Measurements from ENCODE around the gene ELF1. TPM values are rescaled to one million over a fixed set of nuclear protein-coding genes. Genes with fewer than 3 reads are reported as not detected.
"Not testable (repeated sequence)": the region's sequence is repeated elsewhere in the genome, so short reads cannot be mapped to it uniquely, and the experiment has no call there.

ELF1 gene
- total RNA-seq, 1 experiment from 2014 or later: 36.0 TPM

- Histone ChIP-seq H3K27me3 (ENCODE audit: insufficient read depth, low read depth) (no peaks in the 10 kb centered on the region), H3K4me1 (replicated peaks; ENCODE audit: insufficient read depth) (0 out of 2 replicates have a peak, but pooled peaks cover 4% of the 10 kb centered on the region), H3K4me2 (no peak overlapping the region), H3K27ac (no peak overlapping the region), H3K4me3 (no peak overlapping the region), H3K36me3 (ENCODE audit: low read depth) (no peaks in the 10 kb centered on the region), H2AFZ (no peak overlapping the region), H3K79me2 (ENCODE audit: low read depth) (0 out of 2 replicates have a peak, but pooled peaks cover 6% of the 10 kb centered on the region), H3F3A (ENCODE audit: insufficient read depth, low read depth) (no peaks in the 10 kb centered on the region; the same call in 1 of the 2 replicates), H3K9me2 (ENCODE audit: insufficient read depth) (no peaks in the 10 kb centered on the region), H3K9me3 (ENCODE audit: insufficient read depth, low read depth) (no peaks in the 10 kb centered on the region), H4K20me1 (ENCODE audit: insufficient read depth) (no peaks in the 10 kb centered on the region)
- no peak for TF ChIP-seq CTCF (conservative IDR thresholded peaks at IDR 0.05)
- TF ChIP-seq EZH2 (IDR thresholded peaks at IDR 0.05; ENCODE audit: low read depth): no peak
- CTCF ChIA-PET: no interaction called here
- POLR2A ChIA-PET (ENCODE audit: unreplicated experiment): no interaction called here
- intact Hi-C loops (cut with micrococcal nuclease; ENCODE audit: unreplicated experiment): no loop called here
- DNase-seq: no peak
- no TSS peak for BruUV-seq (replicated peaks)
Measured at GRCh38 chr13:40916207-40916998, 102.7 kb downstream of the ELF1 start.

- H3K27me3 ChIP-seq (ENCODE audit: insufficient read depth, low read depth); DNase-seq; H3K9me2 ChIP-seq (ENCODE audit: insufficient read depth); POLR2A ChIA-PET (ENCODE audit: unreplicated experiment); H3K4me2 ChIP-seq; H3K4me3 ChIP-seq; H4K20me1 ChIP-seq (ENCODE audit: insufficient read depth); BruUV-seq (replicated peaks); CTCF ChIA-PET; intact Hi-C loops (cut with micrococcal nuclease; ENCODE audit: unreplicated experiment); H2AFZ ChIP-seq; H3K79me2 ChIP-seq (ENCODE audit: low read depth); H3K9me3 ChIP-seq (ENCODE audit: insufficient read depth, low read depth); H3K36me3 ChIP-seq (ENCODE audit: low read depth); H3F3A ChIP-seq (ENCODE audit: insufficient read depth, low read depth); H3K4me1 ChIP-seq (replicated peaks; ENCODE audit: insufficient read depth); H3K27ac ChIP-seq: not testable (repeated sequence)
Measured at GRCh38 chr13:40914863-40915262, 104.3 kb downstream of the ELF1 start.

- ChIA-PET POLR2A (ENCODE audit: unreplicated experiment) (interaction anchor here (0.7 kb wide), 1 partner anchor 1008 kb away, joined by 7 read pairs; no protein-coding TSS in a partner anchor), CTCF (no interaction called here)
- Histone ChIP-seq H3K36me3 (ENCODE audit: low read depth) (no peaks in the 10 kb centered on the region), H3K9me3 (ENCODE audit: insufficient read depth, low read depth) (no peaks in the 10 kb centered on the region), H2AFZ (no peak overlapping the region), H3K27me3 (ENCODE audit: insufficient read depth, low read depth) (no peaks in the 10 kb centered on the region), H3K4me3 (no peak overlapping the region), H3K4me2 (no peak overlapping the region), H3K27ac (no peak overlapping the region), H3K9me2 (ENCODE audit: insufficient read depth) (no peaks in the 10 kb centered on the region), H3F3A (ENCODE audit: insufficient read depth, low read depth) (no peaks in the 10 kb centered on the region), H4K20me1 (ENCODE audit: insufficient read depth) (no peaks in the 10 kb centered on the region), H3K79me2 (ENCODE audit: low read depth) (no peaks in the 10 kb centered on the region), H3K4me1 (replicated peaks; ENCODE audit: insufficient read depth) (no peaks in the 10 kb centered on the region)
- TF ChIP-seq CTCF (conservative IDR thresholded peaks at IDR 0.05) (no peak), EZH2 (IDR thresholded peaks at IDR 0.05; ENCODE audit: low read depth) (no peak)
- BruUV-seq (replicated peaks): no TSS peak
- intact Hi-C loops (cut with micrococcal nuclease; ENCODE audit: unreplicated experiment): no loop called here
- no peak for DNase-seq
Measured at GRCh38 chr13:40911341-40911740, 107.8 kb downstream of the ELF1 start.

All from PC-9 (cell line).